SK-N-SH (cell line): Measurements from ENCODE around the gene GAP43.
A peak's percentile ranks its signal among the peaks of the same experiment; 100 is the strongest.

Source experiments
- FOXM1 ChIP-seq: IDR thresholded peaks from 2 replicates; pipeline ENCODE4 v1.4.0; 2012; ENCODE audit warnings: low read depth, mild to moderate bottlenecking
- RCOR1 ChIP-seq: fragments of 150-350 bp; IDR thresholded peaks from 2 replicates; pipeline ENCODE4 v1.6.1; 2017; ENCODE audit warnings: antibody characterized with exemption, low read length
- TF ChIP-seq, protein P1 (sequence below): IDR thresholded peaks from 2 replicates; pipeline ENCODE4 v1.4.0; 2012; ENCODE audit warnings: low read depth, borderline replicate concordance
- TF ChIP-seq, protein P2 (sequence below): IDR thresholded peaks from 2 replicates; pipeline ENCODE4 v1.4.0; 2012; ENCODE audit warnings: low read depth
- TF ChIP-seq, protein P3 (sequence below): fragments of 200-600 bp; sonication (generic); IDR thresholded peaks from 2 replicates; pipeline ENCODE4 v1.6.1; 2017; ENCODE audit warnings: antibody characterized with exemption, mild to moderate bottlenecking, moderate library complexity

GRCh38 chr3:115713284-115713683, 90.0 kb downstream of the GAP43 start:
- peak; percentile 75 for TF ChIP-seq RCOR1
- TF ChIP-seq, protein P1, sequence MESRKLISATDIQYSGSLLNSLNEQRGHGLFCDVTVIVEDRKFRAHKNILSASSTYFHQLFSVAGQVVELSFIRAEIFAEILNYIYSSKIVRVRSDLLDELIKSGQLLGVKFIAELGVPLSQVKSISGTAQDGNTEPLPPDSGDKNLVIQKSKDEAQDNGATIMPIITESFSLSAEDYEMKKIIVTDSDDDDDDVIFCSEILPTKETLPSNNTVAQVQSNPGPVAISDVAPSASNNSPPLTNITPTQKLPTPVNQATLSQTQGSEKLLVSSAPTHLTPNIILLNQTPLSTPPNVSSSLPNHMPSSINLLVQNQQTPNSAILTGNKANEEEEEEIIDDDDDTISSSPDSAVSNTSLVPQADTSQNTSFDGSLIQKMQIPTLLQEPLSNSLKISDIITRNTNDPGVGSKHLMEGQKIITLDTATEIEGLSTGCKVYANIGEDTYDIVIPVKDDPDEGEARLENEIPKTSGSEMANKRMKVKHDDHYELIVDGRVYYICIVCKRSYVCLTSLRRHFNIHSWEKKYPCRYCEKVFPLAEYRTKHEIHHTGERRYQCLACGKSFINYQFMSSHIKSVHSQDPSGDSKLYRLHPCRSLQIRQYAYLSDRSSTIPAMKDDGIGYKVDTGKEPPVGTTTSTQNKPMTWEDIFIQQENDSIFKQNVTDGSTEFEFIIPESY: no peak
- TF ChIP-seq, protein P2, sequence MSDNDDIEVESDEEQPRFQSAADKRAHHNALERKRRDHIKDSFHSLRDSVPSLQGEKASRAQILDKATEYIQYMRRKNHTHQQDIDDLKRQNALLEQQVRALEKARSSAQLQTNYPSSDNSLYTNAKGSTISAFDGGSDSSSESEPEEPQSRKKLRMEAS: no peak
- TF ChIP-seq, protein P3, sequence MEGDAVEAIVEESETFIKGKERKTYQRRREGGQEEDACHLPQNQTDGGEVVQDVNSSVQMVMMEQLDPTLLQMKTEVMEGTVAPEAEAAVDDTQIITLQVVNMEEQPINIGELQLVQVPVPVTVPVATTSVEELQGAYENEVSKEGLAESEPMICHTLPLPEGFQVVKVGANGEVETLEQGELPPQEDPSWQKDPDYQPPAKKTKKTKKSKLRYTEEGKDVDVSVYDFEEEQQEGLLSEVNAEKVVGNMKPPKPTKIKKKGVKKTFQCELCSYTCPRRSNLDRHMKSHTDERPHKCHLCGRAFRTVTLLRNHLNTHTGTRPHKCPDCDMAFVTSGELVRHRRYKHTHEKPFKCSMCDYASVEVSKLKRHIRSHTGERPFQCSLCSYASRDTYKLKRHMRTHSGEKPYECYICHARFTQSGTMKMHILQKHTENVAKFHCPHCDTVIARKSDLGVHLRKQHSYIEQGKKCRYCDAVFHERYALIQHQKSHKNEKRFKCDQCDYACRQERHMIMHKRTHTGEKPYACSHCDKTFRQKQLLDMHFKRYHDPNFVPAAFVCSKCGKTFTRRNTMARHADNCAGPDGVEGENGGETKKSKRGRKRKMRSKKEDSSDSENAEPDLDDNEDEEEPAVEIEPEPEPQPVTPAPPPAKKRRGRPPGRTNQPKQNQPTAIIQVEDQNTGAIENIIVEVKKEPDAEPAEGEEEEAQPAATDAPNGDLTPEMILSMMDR: no peak
- no peak for TF ChIP-seq FOXM1
